Activated T-cell treated with anti-CD3 and anti-CD28 coated beads, Interleukin-2, amount 50 U/mL, for 48 hours (primary cell): Measurements from ENCODE around the gene OSBPL7.
A peak's percentile ranks its signal among the peaks of the same experiment; 100 is the strongest.
"Not testable (repeated sequence)": the region's sequence is repeated elsewhere in the genome, so short reads cannot be mapped to it uniquely, and the experiment has no call there.

ENCODE experiments used
- DNase-seq, 2 experiments: peaks; one replicate each; pipeline ENCODE4 v3.0.0-alpha.2; 2020

The OSBPL7 gene

GRCh38 chr17:47804461-47804860 is 17.1 kb downstream of the OSBPL7 start:
- no peak for DNase-seq

DNA sequence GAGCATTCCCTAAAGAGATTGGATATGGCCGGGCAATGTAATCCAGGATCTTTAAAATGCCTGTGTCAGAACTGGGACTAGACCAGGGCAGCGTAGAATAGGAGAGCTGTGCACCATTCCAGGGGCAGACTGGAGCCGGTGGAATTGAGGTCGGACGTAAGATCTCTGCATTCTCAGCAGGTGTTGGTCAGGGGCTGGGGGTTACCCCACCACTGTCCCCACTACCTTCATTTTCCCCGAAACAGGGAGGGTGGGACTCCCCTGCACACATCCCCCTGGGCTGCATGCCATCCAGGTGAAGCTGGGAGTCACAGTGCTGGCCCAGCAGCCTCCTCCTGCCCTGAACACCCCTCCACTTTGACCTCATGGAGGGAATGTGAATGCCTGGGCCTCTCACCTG is 17.8 kb downstream of the OSBPL7 start:
- no peak for DNase-seq

DNA sequence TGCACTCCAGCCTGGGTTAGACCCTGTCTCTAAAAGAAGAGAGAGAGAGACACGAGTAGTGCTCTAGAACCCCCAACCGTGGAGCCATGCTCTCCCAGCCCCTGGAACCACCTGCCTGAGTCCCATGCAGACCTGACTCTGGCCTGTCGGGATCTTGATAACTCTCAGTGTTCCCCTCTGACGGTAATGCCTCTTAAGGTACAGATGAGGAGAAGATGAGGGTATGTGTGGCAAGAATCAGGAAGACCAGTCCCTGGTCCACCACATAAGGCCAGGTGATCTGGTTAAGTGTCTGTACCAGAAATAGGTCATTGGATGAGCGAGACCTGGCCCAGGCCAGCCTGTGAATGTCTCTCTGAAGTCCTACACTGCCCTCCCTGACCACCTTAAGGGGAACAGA is 18.4 kb downstream of the OSBPL7 start:
- DNase-seq = no peak

GRCh38 chr17:47802341-47803022 is 19.1 kb downstream of the OSBPL7 start:
- peak; percentile 72 to 76 for DNase-seq

- no peak for DNase-seq
Observed at GRCh38 chr17:47801906-47802305, 19.7 kb downstream of the OSBPL7 start.

DNA sequence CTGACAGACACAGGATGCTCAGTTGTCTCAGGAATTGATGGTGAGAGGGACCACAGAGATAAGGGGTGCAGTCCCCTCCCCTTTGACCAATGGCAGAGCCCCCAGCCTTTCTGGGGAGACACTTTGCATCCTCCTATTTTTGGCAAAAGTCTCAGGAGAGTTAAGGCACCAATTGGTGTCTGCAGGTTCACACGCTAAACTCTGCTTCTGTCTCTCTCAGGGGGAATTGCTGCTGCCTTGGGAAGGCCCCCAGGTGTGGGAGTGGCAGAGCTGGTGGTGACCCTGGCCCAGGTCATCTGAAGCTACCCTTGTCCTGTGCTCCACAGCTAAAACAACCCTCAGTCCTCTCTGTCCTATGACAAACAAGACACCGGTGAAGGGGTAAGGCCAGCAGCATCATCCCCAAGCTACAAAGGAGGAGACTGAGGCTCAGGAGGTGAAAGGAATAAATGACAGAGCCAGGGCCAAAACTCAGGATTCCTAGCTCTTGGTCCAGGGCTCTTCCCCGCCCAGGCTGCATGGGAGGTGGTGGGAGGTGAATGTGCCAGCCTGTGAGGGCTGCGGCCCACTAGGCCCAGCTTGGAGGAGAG is 20.3 kb downstream of the OSBPL7 start:
- DNase-seq = no peak

GRCh38 chr17:47800686-47801085 is 20.9 kb downstream of the OSBPL7 start:
- DNase-seq = no peak

GRCh38 chr17:47797797-47798196 is 23.8 kb downstream of the OSBPL7 start:
- no peak for DNase-seq

DNA sequence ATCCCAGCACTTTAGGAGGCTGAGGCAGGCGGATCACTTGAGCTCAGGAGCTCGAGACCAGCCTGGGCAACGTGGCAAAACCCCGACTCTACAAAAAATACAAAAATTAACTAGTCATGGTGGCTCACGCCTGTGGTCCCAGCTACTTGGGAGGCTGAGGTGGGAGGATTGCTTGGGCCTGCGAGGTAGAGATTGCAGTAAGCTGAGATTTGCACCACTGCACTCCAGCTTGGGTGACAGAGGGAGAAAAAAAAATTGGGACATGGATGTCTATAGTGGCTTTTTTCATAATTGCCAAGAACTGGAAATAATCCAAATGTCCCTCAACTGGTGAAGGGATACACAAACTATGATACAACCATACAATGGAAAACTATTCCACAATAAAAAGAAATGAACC is 28.6 kb downstream of the OSBPL7 start:
- no peak for DNase-seq

GRCh38 chr17:47792457-47792856 is 29.1 kb downstream of the OSBPL7 start:
- no peak for DNase-seq

DNA sequence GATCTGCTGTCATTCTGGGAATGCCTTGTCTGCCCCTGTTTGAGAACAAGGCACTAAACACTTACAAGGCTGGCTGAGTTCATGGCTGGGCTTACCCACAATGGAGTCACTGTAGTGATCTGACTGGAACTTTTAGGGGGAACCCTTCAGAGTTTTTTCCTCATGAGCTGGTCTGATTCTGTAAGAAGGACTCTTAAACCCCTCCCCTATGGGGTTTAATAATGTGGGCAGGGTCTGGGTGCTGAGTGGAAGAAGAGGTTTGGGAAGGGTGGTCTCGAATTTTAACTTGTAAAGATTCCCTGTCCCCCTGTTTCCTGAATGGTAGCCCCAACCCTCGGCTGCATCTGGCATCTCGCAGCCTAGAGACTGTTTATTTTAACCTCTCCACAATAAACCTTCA is 30.6 kb downstream of the OSBPL7 start:
- no peak for DNase-seq

GRCh38 chr17:47789611-47790561 is 31.7 kb downstream of the OSBPL7 start:
- peak; percentile 73 to 80 for DNase-seq

DNA sequence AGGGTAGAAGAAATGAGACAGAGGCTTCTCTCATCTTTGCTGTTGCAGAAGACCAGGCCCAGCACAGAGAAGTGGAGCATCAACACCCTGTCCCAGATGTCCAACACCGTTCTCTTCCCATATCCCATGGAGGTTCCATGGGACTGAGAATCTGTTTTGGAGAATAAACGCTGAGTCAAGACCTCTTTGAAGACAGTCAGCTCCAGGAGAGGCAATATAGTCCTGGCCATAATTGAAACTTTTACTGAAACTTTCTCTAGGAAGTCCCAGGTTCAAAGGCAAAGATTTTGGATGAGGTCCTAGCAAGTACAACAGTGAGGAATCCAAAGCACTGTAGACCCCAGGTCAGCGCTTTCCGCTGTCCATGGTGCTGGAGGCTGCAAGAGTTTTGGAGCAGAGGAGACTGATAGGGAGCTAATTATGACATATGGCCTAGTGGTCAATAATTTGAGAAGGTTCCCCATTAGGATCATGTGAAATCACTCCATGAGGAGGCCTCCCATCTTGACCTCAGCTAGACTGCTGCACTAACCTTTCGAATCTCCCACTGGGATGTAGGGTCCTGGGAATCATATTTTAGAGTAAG is 36.0 kb downstream of the OSBPL7 start:
- DNase-seq = peak; percentile 32 to 53

GRCh38 chr17:47781397-47781796 is 40.2 kb downstream of the OSBPL7 start:
- peak in 1 of 2 experiments; percentile 10 for DNase-seq

- no peak for DNase-seq
Observed at GRCh38 chr17:47778184-47778635, 43.4 kb downstream of the OSBPL7 start.

GRCh38 chr17:47776330-47777197 is 45.0 kb downstream of the OSBPL7 start:
- DNase-seq = peak; percentile 26 to 46

DNA sequence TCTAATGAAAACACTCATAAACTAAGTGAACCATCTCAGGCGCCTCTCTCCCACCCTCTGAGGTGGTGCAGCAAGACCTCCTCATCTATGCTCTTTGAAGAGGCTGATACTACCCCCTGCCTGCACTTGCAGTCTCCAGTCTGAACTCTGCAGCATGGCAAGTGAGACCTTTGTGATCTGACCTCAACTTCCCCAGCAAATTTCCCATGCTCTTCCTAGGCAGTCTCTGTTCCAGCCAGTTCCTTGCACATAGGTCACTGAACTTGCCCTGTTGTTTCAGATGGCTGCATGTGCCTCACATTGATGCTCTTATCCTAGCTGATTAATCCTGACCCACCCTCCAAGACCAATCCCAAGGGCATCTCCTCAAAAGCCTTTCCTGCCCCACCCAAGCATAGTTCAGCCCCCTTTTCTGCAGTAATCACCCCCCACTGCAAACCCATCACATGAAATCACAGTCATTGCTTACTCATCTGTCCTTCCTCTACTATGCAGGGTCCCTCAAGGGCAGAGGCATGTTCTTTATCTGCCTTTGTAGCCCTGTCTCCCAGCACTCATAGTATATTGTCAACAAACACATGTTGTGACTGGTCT is 46.5 kb downstream of the OSBPL7 start:
- no peak for DNase-seq

- no peak for DNase-seq
Observed at GRCh38 chr17:47774331-47774730, 47.3 kb downstream of the OSBPL7 start.

DNA sequence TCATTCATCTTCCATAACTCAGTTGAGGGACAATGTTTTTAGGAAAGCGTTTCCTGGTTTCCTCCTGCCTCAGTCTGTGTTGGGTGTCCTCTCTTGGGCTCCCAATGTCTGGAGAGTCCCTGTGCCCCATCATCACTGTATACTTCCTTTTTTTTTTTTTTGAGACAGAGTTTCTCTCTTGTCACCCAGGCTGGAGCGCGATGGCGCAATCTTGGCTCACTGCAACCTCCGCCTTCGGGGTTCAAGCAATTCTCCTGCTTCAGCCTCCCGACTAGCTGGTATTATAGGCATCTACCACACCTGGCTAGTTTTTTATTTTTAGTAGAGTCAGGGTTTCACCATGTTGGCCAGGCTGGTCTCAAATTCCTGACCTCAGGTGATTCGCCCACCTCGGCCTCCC is 47.9 kb downstream of the OSBPL7 start:
- not testable (repeated sequence) for DNase-seq

GRCh38 chr17:47763913-47764582 is 57.5 kb downstream of the OSBPL7 start:
- no peak for DNase-seq

- no peak for DNase-seq
Observed at GRCh38 chr17:47762728-47763127, 58.9 kb downstream of the OSBPL7 start.
